ENCODE results near the gene NSD2. TPM values are rescaled to one million over a fixed set of nuclear protein-coding genes. Genes with fewer than 3 reads are reported as not detected.

Gene NSD2
- total and polyA plus RNA-seq, 4 donors: 5.1 to 71.5 (median 11.6) TPM

DNA sequence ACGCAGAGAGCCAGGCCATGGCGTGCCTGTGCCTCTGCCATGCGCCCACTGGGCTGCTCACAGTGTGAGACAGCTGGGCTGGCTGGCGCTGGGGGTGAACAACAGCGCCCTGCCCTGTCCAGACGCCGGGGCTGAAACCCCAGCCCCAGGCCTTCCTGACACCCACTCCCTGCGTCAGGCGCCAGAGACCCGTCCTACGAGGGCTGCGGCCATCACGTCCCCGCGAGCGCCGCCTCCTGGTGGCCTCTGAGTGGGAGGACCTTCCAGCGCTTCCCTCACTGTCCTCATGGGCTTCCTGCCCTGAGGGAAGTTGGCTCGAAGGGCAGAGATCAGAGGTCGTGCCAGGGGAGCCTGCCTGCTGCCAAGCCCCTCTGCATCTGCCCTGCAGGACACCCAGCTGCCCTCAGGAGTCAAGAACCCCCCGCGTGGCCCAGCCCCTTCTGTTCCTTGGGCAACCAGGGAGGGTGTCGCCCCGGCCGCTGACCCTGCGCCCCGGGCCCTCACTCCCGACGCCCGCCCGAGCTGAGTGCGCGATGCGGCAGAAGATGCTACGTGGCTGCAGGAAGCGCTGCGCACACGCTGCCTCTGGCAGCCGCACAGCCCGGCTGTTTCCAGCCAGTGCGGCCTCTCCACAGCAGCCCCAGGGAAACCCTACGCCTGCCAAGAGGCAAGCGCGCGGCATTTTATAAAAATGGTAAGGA is 121.4 kb downstream of the NSD2 start:
- H3K27ac ChIP-seq (ENCODE audit: low read depth in 1 of 2, low read length in 2 of 2): no peak overlapping the region
- H3K27me3 ChIP-seq (ENCODE audit: control insufficient read depth in 4 of 4, insufficient read depth in 4 of 4, low read length in 3 of 4): no peaks in the 10 kb centered on the region
- no peaks in the 10 kb centered on the region for H3K4me1 ChIP-seq (ENCODE audit: control insufficient read depth in 4 of 4, insufficient read depth in 4 of 4, low read length in 3 of 4)
- no peak for TF ChIP-seq EGR1 (IDR thresholded peaks at IDR 0.05; ENCODE audit: low read depth in 2 of 2)
- TF ChIP-seq FOXA1 (IDR thresholded peaks at IDR 0.05): no peak
- no peak for TF ChIP-seq RXRA (IDR thresholded peaks at IDR 0.05)
- TF ChIP-seq MAX (IDR thresholded peaks at IDR 0.05): no peak
- TF ChIP-seq HNF4A (conservative IDR thresholded peaks at IDR 0.05): no peak
- no peak for TF ChIP-seq FOXA2 (IDR thresholded peaks at IDR 0.05)
- no peak for TF ChIP-seq REST (IDR thresholded peaks at IDR 0.05)
- no peak for TF ChIP-seq RAD21 (IDR thresholded peaks at IDR 0.05)
- TF ChIP-seq, protein P1, sequence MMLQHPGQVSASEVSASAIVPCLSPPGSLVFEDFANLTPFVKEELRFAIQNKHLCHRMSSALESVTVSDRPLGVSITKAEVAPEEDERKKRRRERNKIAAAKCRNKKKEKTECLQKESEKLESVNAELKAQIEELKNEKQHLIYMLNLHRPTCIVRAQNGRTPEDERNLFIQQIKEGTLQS (IDR thresholded peaks at IDR 0.05): no peak
- no peak overlapping the region for H3K9ac ChIP-seq (ENCODE audit: low read depth in 1 of 2, low read length in 2 of 2)
- H3K4me3 ChIP-seq (ENCODE audit: low read depth in 1 of 3, low read length in 3 of 3): no peak overlapping the region
- no peak for DNase-seq (ENCODE audit: low spot score)
- no peaks in the 10 kb centered on the region for H3K9me3 ChIP-seq (ENCODE audit: control insufficient read depth in 4 of 4, low read length in 3 of 4)
- WGBS: 87% methylated on average over 45 of the region's 45 CpGs
- H3K36me3 ChIP-seq (ENCODE audit: control insufficient read depth in 4 of 4, insufficient read depth in 3 of 4, low read depth in 1 of 4, low read length in 3 of 4): peaks cover 6 to 21% (median 12%) of the 10 kb centered on the region in 4 donors

DNA sequence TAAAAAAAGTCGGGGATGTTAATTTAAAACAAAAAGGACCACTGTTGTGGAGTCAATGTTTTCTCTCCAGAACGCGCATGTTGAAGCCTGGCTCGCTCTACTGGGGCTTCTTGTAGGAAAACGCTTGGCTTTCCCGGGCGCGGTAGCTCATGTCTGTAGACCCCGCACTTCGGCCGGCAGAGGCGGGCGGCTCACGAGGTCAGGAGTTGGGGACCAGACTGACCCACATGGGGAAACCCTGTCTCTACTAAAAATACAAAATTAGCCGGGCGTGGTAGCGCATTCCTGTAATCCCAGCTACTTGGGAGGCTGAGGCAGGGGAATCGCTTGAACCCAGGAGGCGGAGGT is 122.0 kb downstream of the NSD2 start:
- Histone ChIP-seq H3K36me3 (ENCODE audit: control insufficient read depth in 4 of 4, insufficient read depth in 3 of 4, low read depth in 1 of 4, low read length in 3 of 4) (peaks cover 6 to 19% (median 9%) of the 10 kb centered on the region in 4 donors), H3K4me1 (ENCODE audit: control insufficient read depth in 4 of 4, insufficient read depth in 4 of 4, low read length in 3 of 4) (no peaks in the 10 kb centered on the region), H3K4me3 (ENCODE audit: low read depth in 1 of 3, low read length in 3 of 3) (no peak overlapping the region), H3K9me3 (ENCODE audit: control insufficient read depth in 4 of 4, low read length in 3 of 4) (no peaks in the 10 kb centered on the region), H3K27me3 (ENCODE audit: control insufficient read depth in 4 of 4, insufficient read depth in 4 of 4, low read length in 3 of 4) (no peaks in the 10 kb centered on the region), H3K9ac (ENCODE audit: low read depth in 1 of 2, low read length in 2 of 2) (no peak overlapping the region), H3K27ac (ENCODE audit: low read depth in 1 of 2, low read length in 2 of 2) (no peak overlapping the region)
- TF ChIP-seq, protein P2, sequence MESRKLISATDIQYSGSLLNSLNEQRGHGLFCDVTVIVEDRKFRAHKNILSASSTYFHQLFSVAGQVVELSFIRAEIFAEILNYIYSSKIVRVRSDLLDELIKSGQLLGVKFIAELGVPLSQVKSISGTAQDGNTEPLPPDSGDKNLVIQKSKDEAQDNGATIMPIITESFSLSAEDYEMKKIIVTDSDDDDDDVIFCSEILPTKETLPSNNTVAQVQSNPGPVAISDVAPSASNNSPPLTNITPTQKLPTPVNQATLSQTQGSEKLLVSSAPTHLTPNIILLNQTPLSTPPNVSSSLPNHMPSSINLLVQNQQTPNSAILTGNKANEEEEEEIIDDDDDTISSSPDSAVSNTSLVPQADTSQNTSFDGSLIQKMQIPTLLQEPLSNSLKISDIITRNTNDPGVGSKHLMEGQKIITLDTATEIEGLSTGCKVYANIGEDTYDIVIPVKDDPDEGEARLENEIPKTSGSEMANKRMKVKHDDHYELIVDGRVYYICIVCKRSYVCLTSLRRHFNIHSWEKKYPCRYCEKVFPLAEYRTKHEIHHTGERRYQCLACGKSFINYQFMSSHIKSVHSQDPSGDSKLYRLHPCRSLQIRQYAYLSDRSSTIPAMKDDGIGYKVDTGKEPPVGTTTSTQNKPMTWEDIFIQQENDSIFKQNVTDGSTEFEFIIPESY (IDR thresholded peaks at IDR 0.05): no peak
- no peak for TF ChIP-seq NR2F2 (IDR thresholded peaks at IDR 0.05)
- TF ChIP-seq SP1 (IDR thresholded peaks at IDR 0.05): no peak
- no peak for TF ChIP-seq FOXA2 (IDR thresholded peaks at IDR 0.05)
- TF ChIP-seq TAF1 (conservative IDR thresholded peaks at IDR 0.05): no peak
- no peak for TF ChIP-seq REST (IDR thresholded peaks at IDR 0.05)
- no peak for TF ChIP-seq EGR1 (IDR thresholded peaks at IDR 0.05; ENCODE audit: low read depth in 2 of 2)
- TF ChIP-seq HNF4A (conservative IDR thresholded peaks at IDR 0.05): no peak
- no peak for TF ChIP-seq GABPA (IDR thresholded peaks at IDR 0.05 in 1 of 2, conservative IDR thresholded peaks at IDR 0.05 in 1 of 2)
- TF ChIP-seq YY1 (IDR thresholded peaks at IDR 0.05): no peak
- TF ChIP-seq RXRA (IDR thresholded peaks at IDR 0.05): no peak
- no peak for TF ChIP-seq FOXA1 (IDR thresholded peaks at IDR 0.05)
- TF ChIP-seq MAX (IDR thresholded peaks at IDR 0.05): no peak
- TF ChIP-seq HNF4G (IDR thresholded peaks at IDR 0.05): no peak
- TF ChIP-seq JUND (IDR thresholded peaks at IDR 0.05): no peak
- no peak for TF ChIP-seq RAD21 (IDR thresholded peaks at IDR 0.05)
- TF ChIP-seq, protein P3, sequence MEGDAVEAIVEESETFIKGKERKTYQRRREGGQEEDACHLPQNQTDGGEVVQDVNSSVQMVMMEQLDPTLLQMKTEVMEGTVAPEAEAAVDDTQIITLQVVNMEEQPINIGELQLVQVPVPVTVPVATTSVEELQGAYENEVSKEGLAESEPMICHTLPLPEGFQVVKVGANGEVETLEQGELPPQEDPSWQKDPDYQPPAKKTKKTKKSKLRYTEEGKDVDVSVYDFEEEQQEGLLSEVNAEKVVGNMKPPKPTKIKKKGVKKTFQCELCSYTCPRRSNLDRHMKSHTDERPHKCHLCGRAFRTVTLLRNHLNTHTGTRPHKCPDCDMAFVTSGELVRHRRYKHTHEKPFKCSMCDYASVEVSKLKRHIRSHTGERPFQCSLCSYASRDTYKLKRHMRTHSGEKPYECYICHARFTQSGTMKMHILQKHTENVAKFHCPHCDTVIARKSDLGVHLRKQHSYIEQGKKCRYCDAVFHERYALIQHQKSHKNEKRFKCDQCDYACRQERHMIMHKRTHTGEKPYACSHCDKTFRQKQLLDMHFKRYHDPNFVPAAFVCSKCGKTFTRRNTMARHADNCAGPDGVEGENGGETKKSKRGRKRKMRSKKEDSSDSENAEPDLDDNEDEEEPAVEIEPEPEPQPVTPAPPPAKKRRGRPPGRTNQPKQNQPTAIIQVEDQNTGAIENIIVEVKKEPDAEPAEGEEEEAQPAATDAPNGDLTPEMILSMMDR (IDR thresholded peaks at IDR 0.05; ENCODE audit: low read depth, low read length, missing input control): no peak
- TF ChIP-seq, protein P1 (IDR thresholded peaks at IDR 0.05): no peak
- DNase-seq (ENCODE audit: low spot score): no peak
- 96% methylated on average over 19 of the region's 19 CpGs for WGBS

Measured in liver (tissue), 9 donors.